D341Med (cell line): ENCODE results near the gene ACTBL2.
"Not testable (repeated sequence)": the region's sequence is repeated elsewhere in the genome, so short reads cannot be mapped to it uniquely, and the experiment has no call there.

Source experiments
- DNase-seq: peaks from one replicate; pipeline ENCODE4 v3.0.0; 2012; ENCODE audit warnings: low spot score

ACTBL2 gene

GRCh38 chr5:57494104-57495098 lies 11.8 kb upstream of the ACTBL2 start:
- DNase-seq, result no peak

DNA sequence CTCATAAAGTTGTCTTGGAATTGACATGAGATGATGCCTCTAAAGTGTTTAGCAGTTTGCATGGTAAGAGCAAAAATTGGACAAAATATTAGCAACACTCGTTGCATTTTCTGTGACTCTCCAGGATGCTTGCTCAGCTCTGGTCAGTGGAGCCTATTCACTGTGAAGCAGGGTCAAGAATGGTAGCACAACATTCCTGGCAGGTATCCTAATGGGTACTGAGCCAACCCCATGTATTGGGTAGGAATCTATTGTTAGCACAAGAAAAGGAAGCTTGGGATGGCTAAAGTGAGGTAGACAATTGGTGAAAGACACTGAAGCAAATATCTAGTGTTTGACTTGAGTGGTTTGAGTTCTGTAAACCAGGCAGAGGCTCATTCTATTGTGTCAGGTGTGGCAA lies 10.4 kb upstream of the ACTBL2 start:
- DNase-seq, result no peak

DNA sequence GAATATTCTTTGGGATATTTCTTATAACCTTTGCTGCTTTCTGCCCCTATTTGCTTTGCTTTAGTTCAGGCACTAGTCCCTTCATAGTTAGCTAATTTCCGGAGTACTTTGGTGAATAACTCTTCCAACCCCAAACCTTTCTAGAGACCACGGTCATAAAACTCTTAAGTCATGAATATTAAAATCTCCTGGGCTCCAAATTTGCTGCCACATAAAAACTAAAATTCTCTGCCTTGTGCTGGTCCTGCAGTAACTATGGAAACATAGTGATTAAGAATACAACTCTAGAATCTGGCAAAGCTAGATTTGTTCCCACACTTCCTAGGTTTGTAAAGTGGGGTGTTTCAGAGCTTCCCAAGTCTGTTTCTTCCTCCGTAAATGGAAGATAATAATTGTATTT lies 10.0 kb upstream of the ACTBL2 start:
- DNase-seq, result no peak

DNA sequence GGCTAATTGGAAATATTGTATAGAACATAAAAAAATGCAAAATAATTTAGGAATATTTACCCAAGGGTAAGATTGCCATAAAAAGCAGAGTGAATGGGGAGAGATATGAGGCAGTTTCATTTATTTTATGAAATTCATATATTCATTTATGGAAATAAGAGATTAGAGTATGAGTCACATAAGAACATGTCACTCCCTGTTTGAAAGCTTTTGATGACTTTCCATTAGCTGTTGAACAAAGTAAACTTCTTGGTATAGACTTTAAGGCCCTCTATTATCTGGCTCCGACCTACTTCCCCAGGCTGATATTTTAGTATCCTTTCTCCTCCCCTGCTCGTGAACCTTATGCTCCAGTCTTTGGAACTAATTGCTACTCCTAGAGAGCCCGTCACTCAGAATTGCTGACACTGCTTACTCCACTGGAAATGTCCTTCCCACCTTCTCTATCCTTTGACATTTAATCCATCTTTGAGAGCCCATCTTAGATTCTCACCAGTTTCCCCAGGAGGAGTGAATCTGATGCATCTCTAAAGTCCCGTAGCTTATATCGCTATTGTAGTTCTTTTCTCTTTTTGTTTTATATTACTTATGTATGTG lies 8.9 kb upstream of the ACTBL2 start:
- DNase-seq, result no peak

- DNase-seq, result no peak
Observed at GRCh38 chr5:57488215-57488955, 5.8 kb upstream of the ACTBL2 start.

DNA sequence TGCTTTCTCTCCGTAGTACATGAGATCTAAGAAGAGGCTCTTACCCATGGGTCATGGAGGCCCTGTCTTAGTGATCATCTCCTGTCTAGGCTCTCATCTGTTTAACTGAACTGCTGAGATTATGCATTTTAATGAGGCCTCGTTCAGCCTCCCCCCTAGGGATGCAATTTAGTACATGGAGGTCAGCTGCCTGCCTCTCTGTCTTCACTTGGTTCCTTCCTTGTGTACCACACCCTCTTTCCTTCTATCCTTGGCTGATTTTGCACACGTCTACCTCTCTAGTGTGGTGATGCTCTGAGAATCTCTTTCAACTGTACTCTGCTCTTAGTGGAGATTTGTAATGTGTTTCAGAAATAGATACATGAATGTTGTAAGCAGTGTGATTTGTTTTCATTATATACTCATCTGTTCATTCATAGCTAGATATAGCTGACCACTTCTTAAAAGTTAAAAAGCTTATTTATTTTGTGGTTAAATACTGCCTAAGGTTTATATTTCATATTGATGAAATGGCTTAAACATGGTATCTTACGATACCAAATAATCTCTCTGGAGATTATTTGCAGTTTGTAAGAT lies 3.5 kb upstream of the ACTBL2 start:
- DNase-seq, result no peak

GRCh38 chr5:57478826-57479225 lies 3.8 kb downstream of the ACTBL2 start:
- DNase-seq, result no peak

- no peak for DNase-seq
Observed at GRCh38 chr5:57476601-57477056, 6.0 kb downstream of the ACTBL2 start.

GRCh38 chr5:57470339-57470738 lies 12.3 kb downstream of the ACTBL2 start:
- DNase-seq, result no peak

DNA sequence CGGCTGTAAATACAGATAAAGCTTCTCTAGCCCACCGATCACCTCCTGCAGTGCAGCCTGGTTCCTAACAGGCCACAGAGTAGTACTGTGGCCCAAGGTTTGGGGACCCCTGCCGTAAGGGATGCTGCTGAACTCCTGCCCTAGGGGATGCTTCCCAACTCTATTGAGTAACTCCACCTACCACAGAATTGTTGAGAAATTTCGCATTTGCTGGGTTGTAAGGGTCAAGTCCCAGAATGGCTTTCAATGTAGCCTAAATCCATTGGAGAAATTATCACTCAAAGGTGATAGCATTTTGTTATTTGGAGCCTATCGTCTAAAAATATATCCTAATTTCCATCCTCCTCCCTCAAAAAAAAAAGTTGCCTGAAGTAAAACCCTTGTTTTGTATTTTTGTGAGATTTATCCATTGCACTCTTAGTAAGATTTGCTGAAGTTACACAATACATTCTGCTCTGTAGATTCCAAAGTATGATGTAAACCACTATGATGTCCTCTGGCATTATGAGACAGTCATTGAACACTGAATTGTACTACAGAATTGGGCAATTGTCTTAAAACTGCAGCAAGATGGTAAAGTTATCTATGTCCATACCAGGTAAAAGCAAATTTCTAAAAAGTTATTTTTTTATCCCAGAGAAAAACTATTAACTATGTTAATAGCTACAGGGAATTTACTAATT lies 14.0 kb downstream of the ACTBL2 start:
- no peak for DNase-seq

DNA sequence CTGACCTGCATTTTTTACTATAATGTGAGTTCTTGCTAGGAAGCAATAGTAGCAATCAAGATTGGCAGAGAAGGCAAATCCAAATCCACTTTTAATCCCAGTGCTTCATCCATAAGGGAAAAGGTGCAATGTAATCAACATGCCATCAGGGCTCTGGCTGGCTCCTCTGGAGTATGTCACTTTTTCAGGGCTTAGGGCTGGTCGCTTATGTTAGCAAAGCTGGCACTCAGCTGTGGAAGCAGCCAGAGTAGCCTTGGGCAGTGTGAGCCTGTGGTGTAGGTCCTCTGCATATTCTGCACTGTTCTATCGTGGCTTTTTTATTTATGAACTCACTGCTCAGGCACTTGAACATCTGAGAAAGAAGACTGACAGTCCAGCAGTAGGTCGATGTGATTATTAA lies 16.1 kb downstream of the ACTBL2 start:
- no peak for DNase-seq

GRCh38 chr5:57460056-57460455 lies 22.6 kb downstream of the ACTBL2 start:
- DNase-seq, result not testable (repeated sequence)

- no peak for DNase-seq
Observed at GRCh38 chr5:57458443-57458842, 24.2 kb downstream of the ACTBL2 start.

- DNase-seq, result no peak
Observed at GRCh38 chr5:57456531-57457135, 26.0 kb downstream of the ACTBL2 start.

DNA sequence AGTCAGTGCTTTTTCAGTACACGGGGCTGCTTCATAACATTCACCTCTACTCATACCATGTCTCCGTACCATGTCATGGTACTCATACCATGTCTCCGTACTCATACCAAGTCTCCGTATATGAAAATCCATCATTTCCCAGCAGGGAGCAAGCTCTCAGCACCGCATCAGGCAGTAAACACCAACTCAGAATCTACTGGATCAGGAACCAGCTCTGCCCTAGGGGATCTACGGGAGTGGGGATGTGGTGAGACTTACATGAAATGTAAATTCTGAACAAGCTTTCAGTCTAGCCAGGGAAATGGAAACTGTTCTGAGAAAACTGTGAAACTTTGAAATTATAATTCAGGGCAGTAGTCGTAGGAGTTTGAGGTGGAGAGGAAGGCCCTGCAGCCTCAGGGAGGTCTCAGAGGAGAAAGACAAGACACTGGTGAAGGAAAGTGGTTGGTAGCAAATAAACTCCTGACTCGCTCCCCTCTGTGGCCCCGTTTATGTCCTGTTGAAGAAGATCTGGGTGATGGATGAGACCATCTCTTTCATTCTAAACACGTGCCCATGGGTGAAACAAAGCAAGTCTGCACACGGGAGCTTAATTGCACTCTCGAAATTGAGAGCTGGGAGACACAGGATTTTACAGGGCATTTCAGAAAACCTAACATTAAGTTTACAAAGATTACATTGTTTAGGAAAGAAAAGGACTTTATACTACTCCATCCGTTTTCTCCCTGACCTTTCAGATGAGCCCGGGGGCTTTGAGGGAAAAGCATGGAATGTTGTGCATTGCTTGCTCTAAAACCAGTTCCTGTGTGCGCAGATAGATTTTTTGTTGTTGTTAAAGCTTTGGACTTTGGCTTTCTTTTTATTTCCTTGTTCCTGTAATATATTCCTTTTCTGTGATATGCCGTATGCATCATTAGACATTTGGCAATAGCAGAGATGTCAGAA lies 26.8 kb downstream of the ACTBL2 start:
- DNase-seq, result no peak

DNA sequence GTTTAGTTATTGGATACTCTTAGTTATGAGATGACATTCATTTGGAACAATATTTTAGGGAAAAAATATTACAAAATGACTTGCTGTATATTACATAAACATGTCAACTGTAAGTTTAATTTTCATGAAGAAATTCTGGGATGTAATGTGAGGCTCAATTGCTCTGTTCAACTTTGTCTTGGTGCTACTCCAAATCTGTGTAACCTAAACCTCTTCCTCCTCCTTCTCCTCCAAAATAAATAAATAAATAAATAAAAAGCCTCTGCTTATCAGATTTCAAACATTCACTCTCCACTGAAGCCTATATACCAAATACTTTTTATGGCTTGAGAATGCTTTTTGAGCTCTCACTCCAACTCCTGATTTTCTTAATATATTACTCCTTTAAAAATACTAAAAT lies 27.7 kb downstream of the ACTBL2 start:
- no peak for DNase-seq

GRCh38 chr5:57453728-57454127 lies 28.9 kb downstream of the ACTBL2 start:
- DNase-seq, result no peak

- DNase-seq, result no peak
Observed at GRCh38 chr5:57452885-57453284, 29.7 kb downstream of the ACTBL2 start.

DNA sequence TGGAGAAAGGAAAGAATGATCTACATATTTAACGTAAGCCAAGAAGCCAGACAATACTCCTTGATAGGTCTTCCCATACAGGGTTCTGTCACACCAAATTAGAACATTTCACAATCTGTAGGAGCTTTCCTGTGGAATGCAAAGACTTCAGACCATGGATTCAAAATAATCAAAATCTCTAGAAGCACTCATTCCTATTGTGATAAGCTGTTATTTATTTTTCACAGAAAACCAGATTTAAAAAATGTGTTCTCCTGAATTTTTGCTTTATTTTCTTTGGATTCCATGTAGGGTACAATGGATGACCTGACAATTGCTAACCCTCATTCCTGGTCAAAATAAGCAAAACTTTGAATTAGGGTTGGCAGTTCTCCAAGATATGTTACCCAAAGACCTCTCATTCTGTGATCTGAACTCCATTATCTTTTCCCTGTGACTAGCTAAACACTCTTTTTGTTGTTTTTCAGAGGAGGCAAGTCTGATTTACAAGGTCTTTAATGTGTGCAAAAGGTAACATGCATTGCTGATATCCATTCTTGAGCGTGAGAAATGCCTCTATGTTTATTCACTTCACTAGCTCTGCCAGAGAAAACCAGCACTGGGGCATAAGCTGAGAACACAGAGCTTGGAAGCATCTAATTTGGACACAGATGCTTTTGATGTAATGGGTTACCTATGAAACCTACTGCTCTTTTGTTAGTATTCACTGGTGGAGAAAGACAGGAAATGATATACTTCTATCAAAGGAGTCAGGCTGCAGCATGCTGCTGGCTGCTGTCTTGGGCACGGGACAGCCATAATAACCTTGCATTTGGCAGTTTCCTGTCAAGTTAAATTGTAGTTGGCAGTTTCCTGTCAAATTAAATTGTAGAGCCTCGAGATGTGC lies 31.4 kb downstream of the ACTBL2 start:
- no peak for DNase-seq
